Naive thymus-derived CD8-positive, alpha-beta T cell (primary cell): ENCODE data around the gene A2M. TPM values are rescaled to one million over a fixed set of nuclear protein-coding genes. Genes with fewer than 3 reads are reported as not detected.

Experiments used
- ATAC-seq, 2 donors: fragments of 150-1000 bp; cut with Tn5 transposase in 1 of 2; sonication (Bioruptor Pico), chemical (Tn5 transposase) in 1 of 2; 1 replicate in 1 of 2; 2 replicates in 1 of 2; pipeline ENCODE4 v1.10.0; 2021; ENCODE audit warnings: mild to moderate bottlenecking in 2 of 2, moderate library complexity in 2 of 2
- POLR2A ChIA-PET: fragments of 350-600 bp; sonication (Branson Sonifier 250); formaldehyde crosslinking; loops from one replicate; lab custom pipeline; 2021; ENCODE audit warnings: antibody characterized with exemption; lab: Charles Lee
- DNase-seq, 10 donors: peaks; one replicate each; pipeline versions ENCODE4 v3.0.0 to v3.0.0-alpha.2; 2020 to 2022
- H3K27ac Mint-ChIP-seq, 10 donors: one replicate each; pipeline ENCODE4 v1.8.0; 2020 to 2022; ENCODE audit warnings: mild to moderate bottlenecking in 10 of 10, mixed read lengths in 10 of 10, moderate library complexity in 4 of 10, inconsistent platforms in 1 of 10
- H3K27me3 Mint-ChIP-seq, 5 donors: one replicate each; pipeline ENCODE4 v1.8.0; 2021 to 2022; ENCODE audit warnings: mixed read lengths in 5 of 5
- H3K36me3 Mint-ChIP-seq, 3 donors: one replicate each; pipeline ENCODE4 v1.8.0; 2020 to 2022; ENCODE audit warnings: mixed read lengths in 3 of 3, mild to moderate bottlenecking in 2 of 3, inconsistent platforms in 1 of 3
- H3K4me1 Mint-ChIP-seq, 4 donors: one replicate each; pipeline ENCODE4 v1.8.0; 2021 to 2022; ENCODE audit warnings: mixed read lengths in 4 of 4
- H3K4me3 Mint-ChIP-seq, 10 donors: one replicate each; pipeline ENCODE4 v1.8.0; 2020 to 2022; ENCODE audit warnings: mild to moderate bottlenecking in 10 of 10, mixed read lengths in 10 of 10, moderate library complexity in 6 of 10, inconsistent platforms in 1 of 10
- H3K9me3 Mint-ChIP-seq, 9 donors: one replicate each; pipeline ENCODE4 v1.8.0; 2020 to 2022; ENCODE audit warnings: mixed read lengths in 9 of 9, mild to moderate bottlenecking in 3 of 9, inconsistent platforms in 1 of 9, moderate library complexity in 1 of 9
- polyA plus RNA-seq, 3 donors: library from polyadenylated mRNA; unstranded; fragments of 300-500 nt; fragmentation: Illumina TruSeq; gene quantifications; one replicate each; pipeline ENCODE4 v1.2.3, GENCODE V29; 2021
- total RNA-seq, 8 experiments: library from RNA in 2 of 8; stranded (reverse) in 2 of 8; gene quantifications; one replicate each; pipeline ENCODE4 v1.2.3 and lab custom pipeline; 2021 to 2026

A2M gene
- total and polyA plus RNA-seq, 5 experiments from 2014 or later, result 0.03 to 1.5 (median 0.36) TPM; not detected in 2

- H3K4me3 Mint-ChIP-seq, result no peak overlapping the region
- peaks cover 0 to 10% (median 2%) of the 10 kb centered on the region in 9 donors for H3K9me3 Mint-ChIP-seq
- no peak overlapping the region for H3K27ac Mint-ChIP-seq
- H3K27me3 Mint-ChIP-seq, result no peaks in the 10 kb centered on the region
- POLR2A ChIA-PET, result no interaction called here
- DNase-seq, result no peak
- no peak for ATAC-seq
- peaks cover 0 to 3% (median 1%) of the 10 kb centered on the region in 4 donors for H3K4me1 Mint-ChIP-seq
- peaks cover 4 to 10% (median 4%) of the 10 kb centered on the region in 3 donors for H3K36me3 Mint-ChIP-seq
Observed at GRCh38 chr12:9134981-9135628, 19.4 kb upstream of the A2M start.

- Mint-ChIP-seq H3K4me3 (no peak overlapping the region), H3K4me1 (peaks cover 0 to 3% (median 1%) of the 10 kb centered on the region in 4 donors), H3K27me3 (peaks cover 0 to 1% (median 0%) of the 10 kb centered on the region in 5 donors), H3K9me3 (peaks cover 0 to 14% (median 2%) of the 10 kb centered on the region in 9 donors), H3K36me3 (peaks cover 4 to 14% (median 10%) of the 10 kb centered on the region in 3 donors), H3K27ac (no peak overlapping the region)
- ATAC-seq (no peak), DNase-seq (no peak)
- POLR2A ChIA-PET, result interaction anchor here (0.6 kb wide), 1 partner anchor 97 kb away, joined by 3 read pairs; no protein-coding TSS in a partner anchor
Observed at GRCh38 chr12:9133216-9133916, 17.6 kb upstream of the A2M start.

GRCh38 chr12:9132008-9132535 is 16.4 kb upstream of the A2M start:
- H3K36me3 Mint-ChIP-seq, result peaks cover 11 to 21% (median 14%) of the 10 kb centered on the region in 3 donors
- H3K27me3 Mint-ChIP-seq, result peaks cover 0 to 1% (median 0%) of the 10 kb centered on the region in 5 donors
- H3K4me1 Mint-ChIP-seq, result peaks cover 0 to 2% (median 0%) of the 10 kb centered on the region in 4 donors
- POLR2A ChIA-PET, result no interaction called here
- peak overlapping the region in 1 of 10 donors; percentile 1 for H3K27ac Mint-ChIP-seq
- H3K4me3 Mint-ChIP-seq, result no peak overlapping the region
- DNase-seq (no peak), ATAC-seq (no peak)
- H3K9me3 Mint-ChIP-seq, result peaks cover 0 to 14% (median 2%) of the 10 kb centered on the region in 9 donors

GRCh38 chr12:9130244-9130643 is 14.5 kb upstream of the A2M start:
- POLR2A ChIA-PET, result no interaction called here
- Mint-ChIP-seq H3K9me3 (peaks cover 0 to 14% (median 2%) of the 10 kb centered on the region in 9 donors), H3K27ac (peak overlapping the region in 1 of 10 donors; percentile 41), H3K27me3 (peaks cover 0 to 1% (median 0%) of the 10 kb centered on the region in 5 donors), H3K36me3 (peaks cover 14 to 21% (median 18%) of the 10 kb centered on the region in 3 donors), H3K4me1 (peaks cover 0 to 2% (median 0%) of the 10 kb centered on the region in 4 donors), H3K4me3 (no peak overlapping the region)
- ATAC-seq (no peak), DNase-seq (no peak)

- POLR2A ChIA-PET, result interaction anchor here (0.6 kb wide), 1 partner anchor 391 kb away, joined by 5 read pairs; no protein-coding TSS in a partner anchor
Observed at GRCh38 chr12:9127936-9128663, 12.4 kb upstream of the A2M start.

GRCh38 chr12:9127484-9127883 is 11.8 kb upstream of the A2M start:
- Mint-ChIP-seq H3K27me3 (peaks cover 0 to 3% (median 0%) of the 10 kb centered on the region in 5 donors), H3K27ac (peak overlapping the region in 1 of 10 donors; percentile 43), H3K4me3 (no peak overlapping the region), H3K4me1 (no peaks in the 10 kb centered on the region), H3K36me3 (peaks cover 14 to 21% (median 16%) of the 10 kb centered on the region in 3 donors), H3K9me3 (peaks cover 0 to 14% (median 2%) of the 10 kb centered on the region in 9 donors)
- POLR2A ChIA-PET, result interaction anchor here (0.6 kb wide), 1 partner anchor 391 kb away, joined by 5 read pairs; no protein-coding TSS in a partner anchor
- no peak for DNase-seq
- ATAC-seq, result no peak

More at GRCh38 chr12:9127936-9128663, 12.4 kb upstream of the A2M start:
- ATAC-seq, result no peak
- Mint-ChIP-seq H3K36me3 (peaks cover 14 to 21% (median 16%) of the 10 kb centered on the region in 3 donors), H3K4me1 (no peaks in the 10 kb centered on the region), H3K27me3 (peaks cover 0 to 3% (median 0%) of the 10 kb centered on the region in 5 donors), H3K9me3 (peaks cover 0 to 14% (median 2%) of the 10 kb centered on the region in 9 donors), H3K4me3 (no peak overlapping the region), H3K27ac (no peak overlapping the region)
- no peak for DNase-seq

GRCh38 chr12:9124383-9125031 is 8.8 kb upstream of the A2M start:
- POLR2A ChIA-PET, result no interaction called here
- DNase-seq, result no peak
- Mint-ChIP-seq H3K9me3 (no peaks in the 10 kb centered on the region), H3K27me3 (peaks cover 0 to 2% (median 0%) of the 10 kb centered on the region in 5 donors), H3K27ac (no peak overlapping the region), H3K4me3 (no peak overlapping the region), H3K4me1 (no peaks in the 10 kb centered on the region), H3K36me3 (peaks cover 0 to 14% (median 14%) of the 10 kb centered on the region in 3 donors)
- ATAC-seq, result no peak

- POLR2A ChIA-PET, result no interaction called here
- H3K9me3 Mint-ChIP-seq, result no peaks in the 10 kb centered on the region
- no peak for DNase-seq
- H3K36me3 Mint-ChIP-seq, result peaks cover 0 to 14% (median 13%) of the 10 kb centered on the region in 3 donors
- H3K4me3 Mint-ChIP-seq, result no peak overlapping the region
- no peak overlapping the region for H3K27ac Mint-ChIP-seq
- H3K4me1 Mint-ChIP-seq, result no peaks in the 10 kb centered on the region
- peaks cover 0 to 5% (median 0%) of the 10 kb centered on the region in 5 donors for H3K27me3 Mint-ChIP-seq
- no peak for ATAC-seq
Observed at GRCh38 chr12:9123781-9124382, 8.2 kb upstream of the A2M start.

GRCh38 chr12:9122091-9122609 is 6.4 kb upstream of the A2M start:
- H3K36me3 Mint-ChIP-seq, result peaks cover 0 to 7% (median 0%) of the 10 kb centered on the region in 3 donors
- H3K9me3 Mint-ChIP-seq, result no peaks in the 10 kb centered on the region
- peaks cover 0 to 12% (median 0%) of the 10 kb centered on the region in 4 donors for H3K4me1 Mint-ChIP-seq
- no peak overlapping the region for H3K4me3 Mint-ChIP-seq
- DNase-seq (no peak), ATAC-seq (no peak)
- peaks cover 0 to 10% (median 0%) of the 10 kb centered on the region in 5 donors for H3K27me3 Mint-ChIP-seq
- POLR2A ChIA-PET, result no interaction called here
- no peak overlapping the region for H3K27ac Mint-ChIP-seq

- DNase-seq, result no peak
- POLR2A ChIA-PET, result no interaction called here
Observed at GRCh38 chr12:9120487-9121184, 4.9 kb upstream of the A2M start.

GRCh38 chr12:9118158-9118557 is 2.4 kb upstream of the A2M start:
- H3K36me3 Mint-ChIP-seq, result peaks cover 0 to 2% (median under 1%) of the 10 kb centered on the region in 3 donors
- peaks cover 3 to 29% (median 15%) of the 10 kb centered on the region in 4 donors for H3K4me1 Mint-ChIP-seq
- DNase-seq, result no peak
- H3K9me3 Mint-ChIP-seq, result no peaks in the 10 kb centered on the region
- H3K27me3 Mint-ChIP-seq, result peaks cover 0 to 8% (median 0%) of the 10 kb centered on the region in 5 donors
- H3K4me3 Mint-ChIP-seq, result no peak overlapping the region
- peak overlapping the region in 1 of 10 donors; percentile 20 for H3K27ac Mint-ChIP-seq
- ATAC-seq, result no peak
- POLR2A ChIA-PET, result no interaction called here

More at GRCh38 chr12:9120487-9121184, 4.9 kb upstream of the A2M start:
- H3K9me3 Mint-ChIP-seq, result no peaks in the 10 kb centered on the region
- peaks cover 3 to 25% (median 11%) of the 10 kb centered on the region in 4 donors for H3K4me1 Mint-ChIP-seq
- no peak for ATAC-seq
- peaks cover 0 to 2% (median 0%) of the 10 kb centered on the region in 3 donors for H3K36me3 Mint-ChIP-seq
- H3K27me3 Mint-ChIP-seq, result peaks cover 0 to 10% (median 0%) of the 10 kb centered on the region in 5 donors
- H3K4me3 Mint-ChIP-seq, result no peak overlapping the region
- H3K27ac Mint-ChIP-seq, result no peak overlapping the region
